Neural crest cell (in vitro differentiated cells): Measurements from ENCODE around the gene ROM1. TPM values are rescaled to one million over a fixed set of nuclear protein-coding genes. Genes with fewer than 3 reads are reported as not detected.
A peak's percentile ranks its signal among the peaks of the same experiment; 100 is the strongest.
"Not testable (repeated sequence)": the region's sequence is repeated elsewhere in the genome, so short reads cannot be mapped to it uniquely, and the experiment has no call there.

ENCODE experiments used
- DNase-seq: peaks from one replicate; pipeline ENCODE4 v3.0.0; 2021; ENCODE audit warnings: low read depth, mixed read lengths, low spot score
- H3K27ac Mint-ChIP-seq: one replicate; pipeline ENCODE4 v1.8.0; 2021; ENCODE audit warnings: mild to moderate bottlenecking, mixed read lengths; ENCODE audit not compliant: unreplicated experiment
- H3K27me3 Mint-ChIP-seq: 2 replicates; pipeline ENCODE4 v1.8.0; 2021; ENCODE audit warnings: low read depth, mild to moderate bottlenecking, mixed read lengths
- H3K36me3 Mint-ChIP-seq: 2 replicates; pipeline ENCODE4 v1.8.0; 2021; ENCODE audit warnings: low read depth, mild to moderate bottlenecking, mixed read lengths
- H3K4me1 Mint-ChIP-seq: 2 replicates; pipeline ENCODE4 v1.8.0; 2021; ENCODE audit warnings: mixed read lengths
- H3K4me3 Mint-ChIP-seq: one replicate; pipeline ENCODE4 v1.8.0; 2021; ENCODE audit warnings: mild to moderate bottlenecking, mixed read lengths
- H3K9me3 Mint-ChIP-seq: 2 replicates; pipeline ENCODE4 v1.8.0; 2021; ENCODE audit warnings: mixed read lengths
- total RNA-seq: library from RNA; stranded (reverse); gene quantifications from 2 replicates; pipeline ENCODE4 v1.2.1, GENCODE V29; 2021
- TF ChIP-seq, protein P1 (sequence below): fragments of 200-600 bp; sonication (generic); conservative IDR thresholded peaks from 2 replicates; pipeline ENCODE4 v1.5.0; 2021; ENCODE audit warnings: antibody characterized with exemption, mild to moderate bottlenecking

ROM1 gene
- total RNA-seq, 1 donor from 2014 or later: 0.23 TPM

DNA sequence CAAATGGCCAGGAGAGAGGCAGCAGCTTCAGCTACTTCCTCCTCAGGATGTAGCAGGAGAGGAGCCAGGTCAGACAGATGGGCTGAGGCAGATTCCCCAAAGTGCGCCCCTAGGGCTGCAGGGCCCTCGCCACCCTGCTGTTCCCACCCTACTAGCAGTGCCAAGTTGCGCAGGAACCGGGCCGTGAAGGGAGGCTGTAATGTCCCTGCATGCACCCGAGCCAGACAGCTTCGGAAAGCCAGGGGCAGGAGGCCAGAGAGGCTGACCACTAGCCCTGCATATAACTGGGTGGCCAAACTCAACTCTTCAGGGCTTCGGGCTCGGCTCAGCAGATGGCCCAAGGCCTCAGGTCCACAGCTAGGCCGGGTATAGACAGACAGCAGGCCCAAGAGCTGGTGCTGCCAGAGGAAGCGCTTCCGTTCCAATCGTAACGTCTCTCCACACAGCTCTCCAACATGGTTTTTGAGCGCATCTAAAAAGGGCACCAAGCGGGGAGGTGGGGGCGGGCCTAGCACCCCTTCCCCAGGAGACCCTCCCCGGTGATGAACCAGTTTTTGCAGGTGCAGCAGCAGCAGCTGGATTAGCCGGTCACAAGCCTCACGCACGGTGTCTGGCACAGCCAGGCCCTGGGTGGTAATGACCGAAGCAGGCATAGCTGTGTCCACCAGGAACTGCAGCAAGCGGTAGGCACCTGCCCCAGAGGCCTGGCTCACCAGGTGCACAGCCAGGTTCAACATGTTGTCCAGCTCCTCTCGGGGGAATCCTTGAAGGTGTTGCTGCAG, 35.3 kb downstream of the ROM1 start:
- Mint-ChIP-seq H3K27me3 (peaks cover 3% of the 10 kb centered on the region), H3K9me3 (no peaks in the 10 kb centered on the region), H3K36me3 (peaks cover 2% of the 10 kb centered on the region), H3K4me1 (peaks cover 28% of the 10 kb centered on the region), H3K27ac (no peak overlapping the region), H3K4me3 (no peak overlapping the region)
- TF ChIP-seq, protein P1, sequence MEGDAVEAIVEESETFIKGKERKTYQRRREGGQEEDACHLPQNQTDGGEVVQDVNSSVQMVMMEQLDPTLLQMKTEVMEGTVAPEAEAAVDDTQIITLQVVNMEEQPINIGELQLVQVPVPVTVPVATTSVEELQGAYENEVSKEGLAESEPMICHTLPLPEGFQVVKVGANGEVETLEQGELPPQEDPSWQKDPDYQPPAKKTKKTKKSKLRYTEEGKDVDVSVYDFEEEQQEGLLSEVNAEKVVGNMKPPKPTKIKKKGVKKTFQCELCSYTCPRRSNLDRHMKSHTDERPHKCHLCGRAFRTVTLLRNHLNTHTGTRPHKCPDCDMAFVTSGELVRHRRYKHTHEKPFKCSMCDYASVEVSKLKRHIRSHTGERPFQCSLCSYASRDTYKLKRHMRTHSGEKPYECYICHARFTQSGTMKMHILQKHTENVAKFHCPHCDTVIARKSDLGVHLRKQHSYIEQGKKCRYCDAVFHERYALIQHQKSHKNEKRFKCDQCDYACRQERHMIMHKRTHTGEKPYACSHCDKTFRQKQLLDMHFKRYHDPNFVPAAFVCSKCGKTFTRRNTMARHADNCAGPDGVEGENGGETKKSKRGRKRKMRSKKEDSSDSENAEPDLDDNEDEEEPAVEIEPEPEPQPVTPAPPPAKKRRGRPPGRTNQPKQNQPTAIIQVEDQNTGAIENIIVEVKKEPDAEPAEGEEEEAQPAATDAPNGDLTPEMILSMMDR: no peak
- no peak for DNase-seq

DNA sequence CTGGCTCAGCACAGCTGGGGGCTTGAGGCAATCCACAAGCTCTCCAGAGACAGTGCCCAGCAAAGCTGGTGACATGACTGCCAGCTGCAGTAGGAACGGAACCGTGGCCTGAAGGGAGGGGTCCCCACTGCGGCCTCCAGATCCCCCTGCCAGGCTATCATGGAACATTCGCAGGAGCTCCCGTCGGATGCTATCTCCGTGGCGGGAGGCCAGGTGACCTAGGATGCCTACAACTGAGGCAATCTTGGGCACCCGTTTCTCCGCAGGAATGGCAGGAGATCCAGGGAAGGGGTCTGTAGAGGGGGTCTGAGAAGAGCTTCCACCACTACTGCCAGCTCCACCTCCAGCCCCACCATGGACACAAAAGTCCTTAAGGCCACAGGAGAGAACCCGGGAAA, 35.9 kb downstream of the ROM1 start:
- H3K4me1 Mint-ChIP-seq: peaks cover 32% of the 10 kb centered on the region
- DNase-seq: no peak
- no peaks in the 10 kb centered on the region for H3K9me3 Mint-ChIP-seq
- no peak overlapping the region for H3K27ac Mint-ChIP-seq
- TF ChIP-seq, protein P1: no peak
- peaks cover 2% of the 10 kb centered on the region for H3K36me3 Mint-ChIP-seq
- H3K4me3 Mint-ChIP-seq: peak overlapping the region; percentile 51
- H3K27me3 Mint-ChIP-seq: peaks cover 3% of the 10 kb centered on the region

- H3K36me3 Mint-ChIP-seq: peaks cover 2% of the 10 kb centered on the region
- TF ChIP-seq, protein P1: no peak
- peaks cover 32% of the 10 kb centered on the region for H3K4me1 Mint-ChIP-seq
- H3K4me3 Mint-ChIP-seq: peak overlapping the region; percentile 51
- peaks cover 3% of the 10 kb centered on the region for H3K27me3 Mint-ChIP-seq
- H3K9me3 Mint-ChIP-seq: no peaks in the 10 kb centered on the region
- DNase-seq: no peak
- no peak overlapping the region for H3K27ac Mint-ChIP-seq
Observed at GRCh38 chr11:62649486-62649885, 36.4 kb downstream of the ROM1 start.

DNA sequence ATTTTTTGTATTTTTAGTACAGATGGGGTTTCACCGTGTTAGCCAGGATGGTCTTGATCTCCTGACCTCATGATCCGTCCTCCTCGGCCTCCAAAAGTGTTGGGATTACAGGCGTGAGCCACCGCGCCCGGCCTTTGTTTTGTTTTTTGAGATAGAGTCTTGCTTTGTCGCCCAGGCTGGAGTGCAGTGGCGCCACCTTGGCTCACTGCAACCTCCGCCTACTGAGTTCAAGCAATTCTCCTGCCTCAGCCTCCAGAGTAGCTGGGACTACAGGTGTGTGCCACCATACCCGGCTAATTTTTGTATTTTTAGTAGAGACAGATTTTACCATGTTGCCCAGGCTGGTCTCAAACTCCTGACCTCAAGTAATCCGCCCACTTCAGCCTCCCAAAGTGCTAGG, 37.2 kb downstream of the ROM1 start:
- DNase-seq, H3K27ac Mint-ChIP-seq, H3K36me3 Mint-ChIP-seq, H3K4me3 Mint-ChIP-seq, H3K9me3 Mint-ChIP-seq, H3K27me3 Mint-ChIP-seq: not testable (repeated sequence)
- H3K4me1 Mint-ChIP-seq: peaks cover 27% of the 10 kb centered on the region

DNA sequence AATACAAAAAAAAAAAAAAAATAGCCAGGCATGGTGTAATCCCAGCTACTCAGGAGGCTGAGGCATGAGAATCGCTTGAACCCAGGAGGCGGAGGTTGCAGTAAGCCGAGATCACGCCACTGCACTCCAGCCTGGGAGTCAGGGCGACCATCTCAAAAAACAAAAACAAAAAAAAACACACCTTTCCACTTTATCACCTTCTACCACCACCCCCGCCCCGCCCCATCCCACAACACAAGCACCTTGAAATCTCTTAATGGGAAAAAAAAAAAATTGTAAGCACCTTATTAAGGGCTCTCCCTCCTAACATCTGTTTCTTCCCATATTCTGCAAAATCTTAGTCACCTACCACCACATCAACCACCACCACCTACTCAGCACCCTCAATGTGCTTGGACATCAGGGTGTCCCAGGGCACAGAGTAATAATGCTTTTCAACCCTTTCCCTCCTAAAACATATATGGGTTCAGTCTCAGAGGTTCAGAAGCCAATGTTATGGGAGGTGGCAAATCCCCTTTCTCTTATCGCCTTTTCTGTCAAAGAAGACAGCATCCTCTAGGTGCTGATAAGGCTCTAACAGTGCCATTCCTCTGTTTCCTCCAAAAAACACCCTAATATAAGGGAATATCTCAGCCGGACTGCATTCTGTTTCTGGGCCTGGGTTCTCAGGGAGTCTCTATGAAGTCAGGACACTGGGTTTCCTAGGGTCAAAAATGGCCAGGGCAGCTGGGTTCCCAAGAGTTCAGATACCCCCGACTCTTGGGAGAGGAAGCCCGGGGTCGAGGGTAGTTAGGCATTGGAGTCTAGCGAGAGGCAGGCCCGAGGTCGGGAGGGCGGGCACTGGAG, 39.3 kb downstream of the ROM1 start:
- H3K27me3 Mint-ChIP-seq: no peaks in the 10 kb centered on the region
- H3K4me1 Mint-ChIP-seq: peaks cover 14% of the 10 kb centered on the region
- H3K36me3 Mint-ChIP-seq: no peaks in the 10 kb centered on the region
- peak overlapping the region; percentile 92 for H3K27ac Mint-ChIP-seq
- DNase-seq: no peak
- H3K4me3 Mint-ChIP-seq: peak overlapping the region; percentile 96
- H3K9me3 Mint-ChIP-seq: no peaks in the 10 kb centered on the region
- TF ChIP-seq, protein P1: no peak

DNA sequence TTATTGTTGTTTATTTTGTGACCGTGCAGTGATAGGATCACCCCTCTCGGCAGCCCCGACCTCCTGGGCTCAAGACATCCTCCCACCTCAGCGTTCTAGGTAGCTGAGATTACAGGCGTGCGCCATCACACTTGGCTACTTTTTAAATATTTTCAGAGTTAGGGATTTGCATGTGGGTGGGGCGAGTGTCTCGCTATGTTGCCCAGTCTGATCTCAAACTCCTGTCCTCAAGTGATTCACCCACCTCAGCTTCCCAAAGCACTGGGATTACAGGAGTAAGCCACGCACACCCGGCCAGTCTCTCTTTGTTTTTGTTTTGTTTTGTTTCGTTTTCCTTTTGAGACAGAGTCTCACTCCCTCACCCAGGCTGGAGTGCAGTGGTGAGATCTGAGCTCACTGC, 41.2 kb downstream of the ROM1 start:
- peak overlapping the region; percentile 67 for H3K27ac Mint-ChIP-seq
- DNase-seq: no peak
- H3K4me3 Mint-ChIP-seq: peak overlapping the region; percentile 75
- no peaks in the 10 kb centered on the region for H3K36me3 Mint-ChIP-seq
- H3K27me3 Mint-ChIP-seq: no peaks in the 10 kb centered on the region
- TF ChIP-seq, protein P1: no peak
- peaks cover 14% of the 10 kb centered on the region for H3K4me1 Mint-ChIP-seq
- H3K9me3 Mint-ChIP-seq: no peaks in the 10 kb centered on the region
